HCT116 (cell line): Measurements from ENCODE around the gene AQP7. TPM values are rescaled to one million over a fixed set of nuclear protein-coding genes. Genes with fewer than 3 reads are reported as not detected.

Source experiments
- total RNA-seq: library from RNA; stranded (reverse); gene quantifications from one replicate; pipeline ENCODE4 v1.2.1, GENCODE V29; 2021; ENCODE audit not compliant: unreplicated experiment

The AQP7 gene
- total RNA-seq, 1 experiment from 2014 or later, result 0.96 TPM

Other genes with a start within 250 kb of the AQP7 start
- gene B4GALT1, start 235.2 kb downstream of the AQP7 start, total RNA-seq, result 31.4 TPM
- not detected for gene SPINK4, start 162.4 kb downstream of the AQP7 start, total RNA-seq
- 58.2 TPM for gene BAG1, start 137.9 kb downstream of the AQP7 start, total RNA-seq
- gene CHMP5, start 137.5 kb downstream of the AQP7 start, total RNA-seq, result 61.8 TPM
- gene NFX1, start 112.1 kb downstream of the AQP7 start, total RNA-seq, result 31.7 TPM
- 5.5 TPM for gene AQP3, start 45.0 kb upstream of the AQP7 start, total RNA-seq
- gene NOL6, start 71.4 kb upstream of the AQP7 start, total RNA-seq, result 36.4 TPM
- 3.9 TPM for gene ANKRD18B, start 121.7 kb upstream of the AQP7 start, total RNA-seq